ENCODE results near the gene SASH1.

GRCh38 chr6:148347441-148348054, 4.9 kb downstream of the SASH1 start:
- TF ChIP-seq SP1 (IDR thresholded peaks at IDR 0.05): no peak
- no peak for TF ChIP-seq FOXK2 (IDR thresholded peaks at IDR 0.05)
- TF ChIP-seq HDGF (IDR thresholded peaks at IDR 0.05; ENCODE audit: borderline replicate concordance): no peak
- no peak for TF ChIP-seq ARNT (IDR thresholded peaks at IDR 0.05)
